HepG2 (cell line): Measurements from ENCODE around the gene SRRT. TPM values are rescaled to one million over a fixed set of nuclear protein-coding genes. Genes with fewer than 3 reads are reported as not detected.

Experiments
- CAMTA2 ChIP-seq: sonication (generic); formaldehyde crosslinking; IDR thresholded peaks from 2 replicates; pipeline ENCODE4 v1.4.0; 2020; ENCODE audit warnings: mild to moderate bottlenecking, missing genetic modification reagents, borderline replicate concordance
- MYC ChIP-seq: sonication (generic); formaldehyde crosslinking; IDR thresholded peaks from 2 replicates; pipeline ENCODE4 v1.9.0; 2021; ENCODE audit warnings: missing genetic modification reagents, borderline replicate concordance
- NFE2L2 ChIP-seq: fragments of 150-350 bp; IDR thresholded peaks from 2 replicates; pipeline ENCODE4 v1.6.1; 2014; ENCODE audit warnings: low read length
- NFIC ChIP-seq: IDR thresholded peaks from 2 replicates; pipeline ENCODE4 v1.6.1; 2012; ENCODE audit warnings: mild to moderate bottlenecking, low read length, inconsistent platforms
- NONO ChIP-seq, 2 experiments: fragments of 450-650 bp in 1 of 2; sonication (generic) in 1 of 2; formaldehyde crosslinking in 1 of 2; IDR thresholded peaks in 1 of 2; conservative IDR thresholded peaks in 1 of 2; 2 replicates each; pipeline versions ENCODE4 v1.6.1 to v1.8.0; 2017 to 2022; ENCODE audit warnings: mild to moderate bottlenecking in 1 of 2, missing genetic modification reagents in 1 of 2, moderate library complexity in 1 of 2
- NR3C1 ChIP-seq: sonication (generic); formaldehyde crosslinking; IDR thresholded peaks from 2 replicates; pipeline ENCODE4 v1.4.0; 2020; ENCODE audit warnings: missing genetic modification reagents
- ONECUT2 ChIP-seq: sonication (generic); formaldehyde crosslinking; IDR thresholded peaks from 2 replicates; pipeline ENCODE4 v1.4.0; 2020; ENCODE audit warnings: missing genetic modification reagents
- PCBP1 ChIP-seq: fragments of 200-400 bp; formaldehyde crosslinking; IDR thresholded peaks from 2 replicates; pipeline ENCODE4 v1.6.1; 2017; ENCODE audit warnings: mild to moderate bottlenecking, low read depth, low read length, borderline replicate concordance
- PRMT3 ChIP-seq: sonication (generic); formaldehyde crosslinking; IDR thresholded peaks from 2 replicates; pipeline ENCODE4 v1.8.1; 2022; ENCODE audit warnings: low read depth, mild to moderate bottlenecking, moderate library complexity, missing genetic modification reagents, borderline replicate concordance
- RFX3 ChIP-seq: IDR thresholded peaks from 2 replicates; pipeline ENCODE4 v1.6.1; 2016; ENCODE audit warnings: missing biosample characterization, missing genetic modification reagents
- RFX5 ChIP-seq: IDR thresholded peaks from 2 replicates; pipeline ENCODE4 v1.6.1; 2011; ENCODE audit warnings: low read depth, low read length, improper control_type of control experiment
- SOX13 ChIP-seq, 3 experiments: fragments of 450-650 bp in 1 of 3; sonication (generic) in 1 of 3; formaldehyde crosslinking in 1 of 3; IDR thresholded peaks in 2 of 3; conservative IDR thresholded peaks in 1 of 3; 2 replicates each; pipeline versions ENCODE4 v1.5.0 to v1.6.1; 2016 to 2020; ENCODE audit warnings: antibody characterized with exemption in 1 of 3, mild to moderate bottlenecking in 1 of 3, missing compliant biosample characterization in 1 of 3, missing genetic modification reagents in 1 of 3, moderate library complexity in 1 of 3
- WIZ ChIP-seq: sonication (generic); formaldehyde crosslinking; IDR thresholded peaks from 2 replicates; pipeline ENCODE4 v1.5.1; 2020; ENCODE audit warnings: mild to moderate bottlenecking, missing genetic modification reagents
- ZNF121 ChIP-seq: sonication (generic); formaldehyde crosslinking; IDR thresholded peaks from 2 replicates; pipeline ENCODE4 v1.5.0; 2020; ENCODE audit warnings: mild to moderate bottlenecking, missing genetic modification reagents
- ZNF20 ChIP-seq: sonication (generic); formaldehyde crosslinking; IDR thresholded peaks from 2 replicates; pipeline ENCODE4 v1.4.0; 2020; ENCODE audit warnings: mild to moderate bottlenecking, moderate library complexity, missing genetic modification reagents
- ZNF546 ChIP-seq: sonication (generic); formaldehyde crosslinking; conservative IDR thresholded peaks from 2 replicates; pipeline ENCODE4 v1.8.1; 2023; ENCODE audit warnings: mild to moderate bottlenecking, missing genetic modification reagents
- ZNF572 ChIP-seq: sonication (generic); formaldehyde crosslinking; IDR thresholded peaks from 2 replicates; pipeline ENCODE4 v1.5.1; 2020; ENCODE audit warnings: mild to moderate bottlenecking, missing genetic modification reagents
- ZSCAN12 ChIP-seq: sonication (generic); formaldehyde crosslinking; IDR thresholded peaks from 2 replicates; pipeline ENCODE4 v1.9.0; 2021; ENCODE audit warnings: mild to moderate bottlenecking, missing genetic modification reagents
- polyA plus RNA-seq, 8 experiments: library from polyadenylated mRNA; depleted of rRNA in 3 of 8; stranded (reverse) in 7 of 8; unstranded in 1 of 8; fragments of >200 nt; fragmentation: Illumina TruSeq in 4 of 8; extraction: Trizol in 4 of 8; gene quantifications; 2 replicates each; pipeline versions ENCODE4 v1.2.1 to v1.2.3, GENCODE V29; 2011 to 2016; ENCODE audit warnings: low read depth in 4 of 8, missing spikeins in 1 of 8, mixed read lengths in 1 of 8; ENCODE audit not compliant: insufficient read depth in 1 of 8
- total RNA-seq, 5 experiments: library from RNA; depleted of rRNA; stranded (reverse); fragments of >200 nt; fragmentation: Illumina TruSeq; extraction: Trizol; gene quantifications; 2 replicates each; pipeline ENCODE4 v1.2.3, GENCODE V29; 2016; ENCODE audit warnings: low read depth in 1 of 5
- TF ChIP-seq, protein P1 (sequence below): IDR thresholded peaks from 2 replicates; pipeline ENCODE4 v1.6.1; 2018; ENCODE audit warnings: missing genetic modification reagents
- TF ChIP-seq, protein P2 (sequence below): sonication (generic); formaldehyde crosslinking; IDR thresholded peaks from 2 replicates; pipeline ENCODE4 v1.4.0; 2020; ENCODE audit warnings: missing genetic modification reagents, borderline replicate concordance
- TF ChIP-seq, protein P3 (sequence below): sonication (generic); formaldehyde crosslinking; IDR thresholded peaks from 2 replicates; pipeline ENCODE4 v1.4.0; 2020; ENCODE audit warnings: mild to moderate bottlenecking, missing genetic modification reagents
- TF ChIP-seq, protein P4 (sequence below): sonication (generic); formaldehyde crosslinking; IDR thresholded peaks from 2 replicates; pipeline ENCODE4 v1.4.0; 2020; ENCODE audit warnings: missing genetic modification reagents

SRRT gene
- total and polyA plus RNA-seq, 2 of the 13 experiments (the other 11 are each of a cell fraction or from before 2014, with no cell fraction given), result 26.2 to 106 TPM

DNA sequence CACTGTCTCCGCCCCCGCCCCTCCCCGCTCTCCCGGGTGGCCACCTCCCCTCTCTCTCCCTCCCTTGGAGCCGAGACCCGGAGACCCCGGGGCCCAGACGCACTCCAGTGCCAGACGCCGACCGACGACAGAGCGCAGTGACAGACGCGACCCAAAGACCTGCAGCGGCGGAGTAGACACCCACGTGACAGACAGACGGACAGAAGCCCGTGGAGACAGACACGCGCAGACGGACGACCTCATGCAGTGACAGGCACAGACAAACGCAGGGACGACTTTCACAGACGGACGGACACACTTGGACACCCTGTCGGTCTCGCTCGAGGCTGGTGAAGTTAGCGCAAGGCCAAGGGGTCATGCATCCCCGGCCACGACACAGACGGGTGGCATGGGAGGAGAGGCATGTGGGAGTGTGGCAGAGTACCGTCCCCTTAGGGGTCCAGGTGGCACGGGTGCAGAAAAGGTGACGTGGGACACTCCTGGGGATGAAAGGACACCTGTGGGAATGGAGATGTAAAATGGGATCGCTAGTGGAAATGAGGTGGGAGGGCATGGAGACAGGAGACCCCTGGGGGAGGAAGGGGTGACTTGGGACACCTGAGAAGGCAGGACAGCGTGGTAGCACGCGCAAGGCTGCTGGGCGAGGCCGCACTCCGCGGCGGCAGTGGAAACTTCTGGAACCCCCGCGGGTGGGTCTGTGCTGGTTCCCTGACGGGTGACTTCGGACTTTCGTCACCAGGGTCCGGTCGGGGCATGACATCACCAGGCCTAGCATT is 21.2 kb downstream of the SRRT start (continued):
- TF ChIP-seq ZNF20 (CRISPR knock-in tag), result no peak
- no peak for TF ChIP-seq NFE2L2
- TF ChIP-seq, protein P1, sequence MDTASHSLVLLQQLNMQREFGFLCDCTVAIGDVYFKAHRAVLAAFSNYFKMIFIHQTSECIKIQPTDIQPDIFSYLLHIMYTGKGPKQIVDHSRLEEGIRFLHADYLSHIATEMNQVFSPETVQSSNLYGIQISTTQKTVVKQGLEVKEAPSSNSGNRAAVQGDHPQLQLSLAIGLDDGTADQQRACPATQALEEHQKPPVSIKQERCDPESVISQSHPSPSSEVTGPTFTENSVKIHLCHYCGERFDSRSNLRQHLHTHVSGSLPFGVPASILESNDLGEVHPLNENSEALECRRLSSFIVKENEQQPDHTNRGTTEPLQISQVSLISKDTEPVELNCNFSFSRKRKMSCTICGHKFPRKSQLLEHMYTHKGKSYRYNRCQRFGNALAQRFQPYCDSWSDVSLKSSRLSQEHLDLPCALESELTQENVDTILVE (CRISPR knock-in tag), result no peak
- TF ChIP-seq ZNF572 (CRISPR knock-in tag), result no peak
- TF ChIP-seq, protein P2, sequence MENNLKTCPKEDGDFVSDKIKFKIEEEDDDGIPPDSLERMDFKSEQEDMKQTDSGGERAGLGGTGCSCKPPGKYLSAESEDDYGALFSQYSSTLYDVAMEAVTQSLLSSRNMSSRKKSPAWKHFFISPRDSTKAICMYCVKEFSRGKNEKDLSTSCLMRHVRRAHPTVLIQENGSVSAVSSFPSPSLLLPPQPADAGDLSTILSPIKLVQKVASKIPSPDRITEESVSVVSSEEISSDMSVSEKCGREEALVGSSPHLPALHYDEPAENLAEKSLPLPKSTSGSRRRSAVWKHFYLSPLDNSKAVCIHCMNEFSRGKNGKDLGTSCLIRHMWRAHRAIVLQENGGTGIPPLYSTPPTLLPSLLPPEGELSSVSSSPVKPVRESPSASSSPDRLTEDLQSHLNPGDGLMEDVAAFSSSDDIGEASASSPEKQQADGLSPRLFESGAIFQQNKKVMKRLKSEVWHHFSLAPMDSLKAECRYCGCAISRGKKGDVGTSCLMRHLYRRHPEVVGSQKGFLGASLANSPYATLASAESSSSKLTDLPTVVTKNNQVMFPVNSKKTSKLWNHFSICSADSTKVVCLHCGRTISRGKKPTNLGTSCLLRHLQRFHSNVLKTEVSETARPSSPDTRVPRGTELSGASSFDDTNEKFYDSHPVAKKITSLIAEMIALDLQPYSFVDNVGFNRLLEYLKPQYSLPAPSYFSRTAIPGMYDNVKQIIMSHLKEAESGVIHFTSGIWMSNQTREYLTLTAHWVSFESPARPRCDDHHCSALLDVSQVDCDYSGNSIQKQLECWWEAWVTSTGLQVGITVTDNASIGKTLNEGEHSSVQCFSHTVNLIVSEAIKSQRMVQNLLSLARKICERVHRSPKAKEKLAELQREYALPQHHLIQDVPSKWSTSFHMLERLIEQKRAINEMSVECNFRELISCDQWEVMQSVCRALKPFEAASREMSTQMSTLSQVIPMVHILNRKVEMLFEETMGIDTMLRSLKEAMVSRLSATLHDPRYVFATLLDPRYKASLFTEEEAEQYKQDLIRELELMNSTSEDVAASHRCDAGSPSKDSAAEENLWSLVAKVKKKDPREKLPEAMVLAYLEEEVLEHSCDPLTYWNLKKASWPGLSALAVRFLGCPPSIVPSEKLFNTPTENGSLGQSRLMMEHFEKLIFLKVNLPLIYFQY (CRISPR knock-in tag), result no peak
- no peak for TF ChIP-seq ZSCAN12 (CRISPR knock-in tag)
- TF ChIP-seq PCBP1, result no peak
- no peak for TF ChIP-seq ZNF546 (CRISPR knock-in tag)
- no peak for TF ChIP-seq WIZ (CRISPR knock-in tag)
- no peak for TF ChIP-seq ZNF121 (CRISPR knock-in tag)
- no peak for TF ChIP-seq CAMTA2 (CRISPR knock-in tag)
- TF ChIP-seq NR3C1 (CRISPR knock-in tag), result no peak
- no peak for TF ChIP-seq SOX13 (IDR thresholded peaks at IDR 0.05)
- no peak for TF ChIP-seq SOX13 (CRISPR knock-in tag; conservative IDR thresholded peaks at IDR 0.05 in 1 of 2, IDR thresholded peaks at IDR 0.05 in 1 of 2)
- TF ChIP-seq, protein P3, sequence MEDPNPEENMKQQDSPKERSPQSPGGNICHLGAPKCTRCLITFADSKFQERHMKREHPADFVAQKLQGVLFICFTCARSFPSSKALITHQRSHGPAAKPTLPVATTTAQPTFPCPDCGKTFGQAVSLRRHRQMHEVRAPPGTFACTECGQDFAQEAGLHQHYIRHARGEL, result no peak
- TF ChIP-seq NONO (IDR thresholded peaks at IDR 0.05), result no peak
- TF ChIP-seq NONO (CRISPR knock-in tag; conservative IDR thresholded peaks at IDR 0.05), result peak; percentile 38; the same call in 1 of the 2 replicates
- TF ChIP-seq PRMT3 (CRISPR knock-in tag), result no peak
- TF ChIP-seq, protein P4, sequence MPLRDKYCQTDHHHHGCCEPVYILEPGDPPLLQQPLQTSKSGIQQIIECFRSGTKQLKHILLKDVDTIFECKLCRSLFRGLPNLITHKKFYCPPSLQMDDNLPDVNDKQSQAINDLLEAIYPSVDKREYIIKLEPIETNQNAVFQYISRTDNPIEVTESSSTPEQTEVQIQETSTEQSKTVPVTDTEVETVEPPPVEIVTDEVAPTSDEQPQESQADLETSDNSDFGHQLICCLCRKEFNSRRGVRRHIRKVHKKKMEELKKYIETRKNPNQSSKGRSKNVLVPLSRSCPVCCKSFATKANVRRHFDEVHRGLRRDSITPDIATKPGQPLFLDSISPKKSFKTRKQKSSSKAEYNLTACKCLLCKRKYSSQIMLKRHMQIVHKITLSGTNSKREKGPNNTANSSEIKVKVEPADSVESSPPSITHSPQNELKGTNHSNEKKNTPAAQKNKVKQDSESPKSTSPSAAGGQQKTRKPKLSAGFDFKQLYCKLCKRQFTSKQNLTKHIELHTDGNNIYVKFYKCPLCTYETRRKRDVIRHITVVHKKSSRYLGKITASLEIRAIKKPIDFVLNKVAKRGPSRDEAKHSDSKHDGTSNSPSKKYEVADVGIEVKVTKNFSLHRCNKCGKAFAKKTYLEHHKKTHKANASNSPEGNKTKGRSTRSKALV (CRISPR knock-in tag), result peak; percentile 72
- TF ChIP-seq RFX5, result no peak
- TF ChIP-seq ONECUT2 (CRISPR knock-in tag), result no peak
- no peak for TF ChIP-seq NFIC
- no peak for TF ChIP-seq RFX3 (CRISPR knock-in tag)
- no peak for TF ChIP-seq MYC (CRISPR knock-in tag)
